Keratinocyte (primary cell): ENCODE measurements around the gene PIGO. TPM values are rescaled to one million over a fixed set of nuclear protein-coding genes. Genes with fewer than 3 reads are reported as not detected.

Source experiments
- DNase-seq: peaks from one replicate; pipeline ENCODE4 v3.0.0-alpha.2; 2011; ENCODE audit warnings: low read depth, missing footprints, low spot score
- FAIRE-seq: peaks from 2 replicates; lab custom pipeline; 2011; peaks lifted over from hg19 to GRCh38; lab: Jason Lieb, UNC
- H2AFZ ChIP-seq: 2 replicates; pipeline ENCODE4 v1.6.0; 2012; ENCODE audit warnings: low read length, control low read depth, inconsistent platforms; ENCODE audit not compliant: control insufficient read depth
- H3K27ac ChIP-seq: 2 replicates; pipeline ENCODE4 v1.5.1; 2011; ENCODE audit warnings: low read length; ENCODE audit not compliant: control insufficient read depth, insufficient read depth
- H3K27me3 ChIP-seq: 3 replicates; pipeline ENCODE4 v1.6.0; 2011; ENCODE audit warnings: low read length; ENCODE audit not compliant: control insufficient read depth, insufficient read depth; ENCODE audit errors: extremely low read depth
- H3K36me3 ChIP-seq, 2 experiments: 2 replicates in 1 of 2; 3 replicates in 1 of 2; pipeline ENCODE4 v1.5.1; 2011; ENCODE audit warnings: low read length in 2 of 2, mild to moderate bottlenecking in 1 of 2; ENCODE audit not compliant: control insufficient read depth in 2 of 2, insufficient read depth in 2 of 2; ENCODE audit errors: extremely low read depth in 1 of 2
- H3K4me1 ChIP-seq: 3 replicates; pipeline ENCODE4 v1.5.1; 2011; ENCODE audit warnings: low read length; ENCODE audit not compliant: control insufficient read depth, insufficient read depth; ENCODE audit errors: extremely low read depth
- H3K4me2 ChIP-seq: 3 replicates; pipeline ENCODE4 v1.6.0; 2011; ENCODE audit warnings: low read depth, low read length; ENCODE audit not compliant: control insufficient read depth, insufficient read depth; ENCODE audit errors: extremely low read depth
- H3K4me3 ChIP-seq, 3 experiments: fragments of 200-600 bp in 1 of 3; sonication (generic) in 1 of 3; 2 replicates in 2 of 3; 3 replicates in 1 of 3; pipeline ENCODE4 v1.5.1; 2011 to 2016; ENCODE audit warnings: low read length in 3 of 3, mild to moderate bottlenecking in 3 of 3, control low read depth in 2 of 3, inconsistent platforms in 1 of 3, low read depth in 1 of 3, mixed read lengths in 1 of 3, mixed run types in 1 of 3, moderate library complexity in 1 of 3; ENCODE audit not compliant: control insufficient read depth in 2 of 3, insufficient read depth in 2 of 3; ENCODE audit errors: extremely low read depth in 1 of 3
- H3K79me2 ChIP-seq: 2 replicates; pipeline ENCODE4 v1.6.0; 2012; ENCODE audit warnings: low read length; ENCODE audit not compliant: control insufficient read depth, insufficient read depth
- H3K9ac ChIP-seq: 3 replicates; pipeline ENCODE4 v1.6.0; 2011; ENCODE audit warnings: low read length; ENCODE audit not compliant: control insufficient read depth, insufficient read depth; ENCODE audit errors: extremely low read depth
- H3K9me1 ChIP-seq: 3 replicates; pipeline ENCODE4 v1.6.0; 2011; ENCODE audit warnings: low read length; ENCODE audit not compliant: control insufficient read depth, insufficient read depth; ENCODE audit errors: extremely low read depth
- H3K9me3 ChIP-seq: 2 replicates; pipeline ENCODE4 v1.5.1; 2012; ENCODE audit warnings: low read depth, low read length; ENCODE audit not compliant: control insufficient read depth
- H4K20me1 ChIP-seq: 3 replicates; pipeline ENCODE4 v1.6.0; 2011; ENCODE audit warnings: low read length; ENCODE audit not compliant: control insufficient read depth, insufficient read depth; ENCODE audit errors: extremely low read depth
- EZH2 ChIP-seq: IDR thresholded peaks from one replicate; pipeline ENCODE4 v1.6.1; 2012; ENCODE audit warnings: inconsistent platforms, mild to moderate bottlenecking, low read length, moderate library complexity
- dilution Hi-C: fragments of 300-500 bp; cut with MboI; formaldehyde crosslinking; loops from one replicate; pipeline ENCODE4 v1.7.0; 2020; ENCODE audit warnings: low sequenced_read_pairs; ENCODE audit not compliant: extremely low pct_ligation_motif_present
- polyA plus RNA-seq, 5 experiments: library from polyadenylated mRNA; depleted of rRNA in 3 of 5; stranded (reverse) in 3 of 5; stranded (forward) in 1 of 5; unstranded in 1 of 5; fragments of >200 nt; gene quantifications; 1 replicate in 1 of 5; 2 replicates in 3 of 5; 3 replicates in 1 of 5; pipeline versions ENCODE4 v1.2.1 to v1.2.3, GENCODE V29; 2011 to 2012; ENCODE audit warnings: missing spikeins in 2 of 5, low read depth in 1 of 5, low replicate concordance in 1 of 5
- TF ChIP-seq, protein P1 (sequence below), 3 experiments: IDR thresholded peaks in 1 of 3; conservative IDR thresholded peaks in 1 of 3; optimal IDR thresholded peaks in 1 of 3; 2 replicates in 2 of 3; 3 replicates in 1 of 3; pipeline versions ENCODE3 to v1.5.1; 2011; ENCODE audit warnings: low read length in 3 of 3, mild to moderate bottlenecking in 3 of 3, moderate library complexity in 2 of 3, control low read depth in 1 of 3, inconsistent platforms in 1 of 3; ENCODE audit not compliant: insufficient read depth in 2 of 3; ENCODE audit errors: extremely low read depth in 1 of 3

PIGO gene
- polyA plus RNA-seq, 1 donor (not counting 4 experiments of a cell fraction or from before 2014, with no cell fraction given): 18.6 TPM

DNA sequence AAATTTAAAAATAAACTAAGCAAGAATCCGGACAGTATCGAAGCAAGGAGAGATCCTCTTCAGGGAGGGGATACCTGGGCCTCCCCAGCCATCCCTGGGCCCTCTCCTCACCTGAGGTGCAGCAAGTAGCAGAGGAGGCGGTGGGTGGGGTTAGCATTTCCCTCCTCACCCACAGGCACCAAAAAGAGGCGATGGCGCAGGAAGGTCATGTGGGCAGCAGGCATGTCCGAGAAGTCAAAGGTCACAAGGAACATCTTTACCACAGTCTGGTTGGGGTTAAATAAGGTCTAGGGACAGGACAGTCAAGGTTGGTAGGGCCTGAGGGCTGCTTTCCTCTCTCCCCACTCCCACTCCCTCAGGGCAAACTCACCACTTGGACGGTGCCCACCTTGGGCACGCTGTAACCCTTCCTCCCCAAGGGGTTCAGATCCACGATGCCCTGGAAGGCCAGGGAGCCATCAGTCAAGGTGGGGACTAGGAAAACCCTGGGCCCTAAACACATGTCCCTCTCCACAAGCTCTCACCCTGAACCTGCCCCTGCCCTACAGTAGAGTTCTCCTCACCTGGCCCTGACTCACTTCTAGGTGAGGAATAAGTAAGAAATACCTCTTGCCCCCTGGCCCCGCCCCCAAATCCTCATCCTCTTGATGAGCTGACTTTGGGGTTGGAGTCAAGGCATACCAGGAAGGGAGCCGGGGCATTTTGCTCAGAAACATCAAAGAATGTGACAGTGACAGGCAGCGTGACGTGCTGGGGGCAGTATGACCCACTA is 9.4 kb upstream of the PIGO start:
- Histone ChIP-seq H3K4me1 (peaks cover 27% of the 10 kb centered on the region), H3K4me3 (no peak overlapping the region), H3K27ac (no peak overlapping the region), H3K9me3 (no peaks in the 10 kb centered on the region), H3K9me1 (no peaks in the 10 kb centered on the region), H2AFZ (no peak overlapping the region), H3K9ac (no peak overlapping the region), H3K27me3 (no peaks in the 10 kb centered on the region), H3K36me3 (peaks cover 44 to 49% of the 10 kb centered on the region in 2 experiments), H3K4me2 (no peak overlapping the region), H3K79me2 (peaks cover 45% of the 10 kb centered on the region), H4K20me1 (peaks cover 13% of the 10 kb centered on the region)
- TF ChIP-seq EZH2: no peak
- TF ChIP-seq, protein P1, sequence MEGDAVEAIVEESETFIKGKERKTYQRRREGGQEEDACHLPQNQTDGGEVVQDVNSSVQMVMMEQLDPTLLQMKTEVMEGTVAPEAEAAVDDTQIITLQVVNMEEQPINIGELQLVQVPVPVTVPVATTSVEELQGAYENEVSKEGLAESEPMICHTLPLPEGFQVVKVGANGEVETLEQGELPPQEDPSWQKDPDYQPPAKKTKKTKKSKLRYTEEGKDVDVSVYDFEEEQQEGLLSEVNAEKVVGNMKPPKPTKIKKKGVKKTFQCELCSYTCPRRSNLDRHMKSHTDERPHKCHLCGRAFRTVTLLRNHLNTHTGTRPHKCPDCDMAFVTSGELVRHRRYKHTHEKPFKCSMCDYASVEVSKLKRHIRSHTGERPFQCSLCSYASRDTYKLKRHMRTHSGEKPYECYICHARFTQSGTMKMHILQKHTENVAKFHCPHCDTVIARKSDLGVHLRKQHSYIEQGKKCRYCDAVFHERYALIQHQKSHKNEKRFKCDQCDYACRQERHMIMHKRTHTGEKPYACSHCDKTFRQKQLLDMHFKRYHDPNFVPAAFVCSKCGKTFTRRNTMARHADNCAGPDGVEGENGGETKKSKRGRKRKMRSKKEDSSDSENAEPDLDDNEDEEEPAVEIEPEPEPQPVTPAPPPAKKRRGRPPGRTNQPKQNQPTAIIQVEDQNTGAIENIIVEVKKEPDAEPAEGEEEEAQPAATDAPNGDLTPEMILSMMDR (optimal IDR thresholded peaks at IDR 0.05 in 1 of 3, IDR thresholded peaks at IDR 0.05 in 1 of 3, conservative IDR thresholded peaks at IDR 0.05 in 1 of 3; ENCODE audit: extremely low read depth in 1 of 3, insufficient read depth in 2 of 3, low read length in 3 of 3): no peak
- FAIRE-seq: no peak
- no peak for DNase-seq
- dilution Hi-C loops: no loop called here

DNA sequence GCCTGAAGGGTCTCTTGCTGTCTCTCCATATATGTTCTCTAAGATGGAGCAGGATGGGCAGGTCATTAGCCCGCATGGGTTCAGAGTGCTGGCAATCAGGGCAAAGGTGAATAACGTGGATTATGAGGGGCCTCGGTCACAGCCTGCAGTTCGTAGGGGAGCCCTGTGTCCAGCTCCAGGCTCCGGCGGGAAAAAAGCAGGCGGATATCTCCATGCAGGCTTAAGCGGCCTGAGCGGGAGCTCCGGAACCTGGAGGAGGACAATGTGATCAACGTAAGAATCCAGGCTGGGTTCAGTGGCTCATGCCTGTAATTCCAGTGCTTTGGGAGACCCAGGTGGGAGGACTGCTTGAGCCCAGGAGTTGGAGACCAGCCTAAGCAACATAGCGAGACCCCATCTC is 8.7 kb upstream of the PIGO start:
- dilution Hi-C loops: no loop called here

More for the DNA sequence above, 8.7 kb upstream of the PIGO start:
- H2AFZ ChIP-seq: no peak overlapping the region
- H3K9ac ChIP-seq: no peak overlapping the region
- no peak for FAIRE-seq
- H3K36me3 ChIP-seq: peaks cover 48 to 49% of the 10 kb centered on the region in 2 experiments
- H3K4me3 ChIP-seq: no peak overlapping the region
- no peak overlapping the region for H3K4me2 ChIP-seq
- H3K79me2 ChIP-seq: peaks cover 39% of the 10 kb centered on the region
- H4K20me1 ChIP-seq: peaks cover 8% of the 10 kb centered on the region
- no peak overlapping the region for H3K27ac ChIP-seq
- no peaks in the 10 kb centered on the region for H3K9me3 ChIP-seq
- DNase-seq: no peak
- TF ChIP-seq EZH2: no peak
- TF ChIP-seq, protein P1 (optimal IDR thresholded peaks at IDR 0.05 in 1 of 3, IDR thresholded peaks at IDR 0.05 in 1 of 3, conservative IDR thresholded peaks at IDR 0.05 in 1 of 3; ENCODE audit: extremely low read depth in 1 of 3, insufficient read depth in 2 of 3, low read length in 3 of 3): no peak
- H3K27me3 ChIP-seq: no peaks in the 10 kb centered on the region
- H3K9me1 ChIP-seq: no peaks in the 10 kb centered on the region
- peaks cover 20% of the 10 kb centered on the region for H3K4me1 ChIP-seq
